Measurements from ENCODE around the gene SPNS2. TPM values are rescaled to one million over a fixed set of nuclear protein-coding genes. Genes with fewer than 3 reads are reported as not detected.

SPNS2 gene
- total RNA-seq, 2 experiments from 2014 or later, result 4.0 to 4.2 TPM

DNA sequence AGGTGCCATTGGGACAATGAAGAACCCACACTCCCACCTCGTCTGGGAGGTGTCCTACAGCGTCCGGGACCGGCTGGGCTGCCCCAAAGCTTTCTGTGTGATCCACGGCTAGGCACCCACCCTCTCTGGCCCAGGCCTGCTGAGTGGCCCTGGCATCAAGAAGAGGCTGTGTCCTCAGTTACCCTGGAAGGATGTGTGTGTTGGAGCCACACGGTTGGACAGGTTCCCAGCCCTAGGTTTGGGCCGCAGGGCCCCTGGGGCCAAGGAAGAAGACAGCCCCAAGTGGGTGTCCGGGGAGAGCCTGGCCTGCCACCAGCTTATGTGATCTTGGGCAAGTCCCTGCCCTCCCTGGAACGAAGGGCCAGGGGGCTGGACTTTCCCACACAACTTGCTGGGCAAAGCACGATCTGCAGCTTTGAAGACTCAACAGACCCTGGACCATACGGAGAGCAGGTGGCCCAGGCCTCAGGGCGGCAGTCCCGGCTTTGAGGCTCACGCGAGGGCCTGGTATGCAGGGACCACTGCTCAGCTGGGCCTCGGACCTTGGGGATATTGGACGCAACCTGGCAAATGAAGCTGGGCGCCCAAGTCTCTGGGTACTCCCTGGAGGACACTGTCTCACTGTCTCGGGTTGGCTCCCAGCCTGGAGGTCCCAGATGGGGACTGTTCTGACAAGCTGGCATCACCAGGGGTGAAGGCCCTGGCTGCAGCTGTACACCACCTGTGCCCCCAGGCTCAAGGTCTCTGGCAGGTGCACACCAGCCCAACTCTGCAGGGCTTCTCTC lies 39.0 kb downstream of the SPNS2 start:
- Mint-ChIP-seq H3K27me3 (ENCODE audit: low read depth) (no peaks in the 10 kb centered on the region), H3K9me3 (ENCODE audit: insufficient read depth) (no peaks in the 10 kb centered on the region), H3K4me1 (ENCODE audit: low read depth) (peaks cover 14% of the 10 kb centered on the region), H3K36me3 (ENCODE audit: low read depth) (peaks cover 13% of the 10 kb centered on the region), H3K4me3 (no peak overlapping the region), H3K27ac (no peak overlapping the region)
- POLR2A ChIA-PET, result no interaction called here
- CTCF ChIA-PET, result interaction anchor here (1.3 to 2.2 kb wide), 2 partner anchors 13 to 117 kb away, joined by 3 to 7 read pairs; no protein-coding TSS in a partner anchor
- ATAC-seq (no peak), DNase-seq (no peak)

DNA sequence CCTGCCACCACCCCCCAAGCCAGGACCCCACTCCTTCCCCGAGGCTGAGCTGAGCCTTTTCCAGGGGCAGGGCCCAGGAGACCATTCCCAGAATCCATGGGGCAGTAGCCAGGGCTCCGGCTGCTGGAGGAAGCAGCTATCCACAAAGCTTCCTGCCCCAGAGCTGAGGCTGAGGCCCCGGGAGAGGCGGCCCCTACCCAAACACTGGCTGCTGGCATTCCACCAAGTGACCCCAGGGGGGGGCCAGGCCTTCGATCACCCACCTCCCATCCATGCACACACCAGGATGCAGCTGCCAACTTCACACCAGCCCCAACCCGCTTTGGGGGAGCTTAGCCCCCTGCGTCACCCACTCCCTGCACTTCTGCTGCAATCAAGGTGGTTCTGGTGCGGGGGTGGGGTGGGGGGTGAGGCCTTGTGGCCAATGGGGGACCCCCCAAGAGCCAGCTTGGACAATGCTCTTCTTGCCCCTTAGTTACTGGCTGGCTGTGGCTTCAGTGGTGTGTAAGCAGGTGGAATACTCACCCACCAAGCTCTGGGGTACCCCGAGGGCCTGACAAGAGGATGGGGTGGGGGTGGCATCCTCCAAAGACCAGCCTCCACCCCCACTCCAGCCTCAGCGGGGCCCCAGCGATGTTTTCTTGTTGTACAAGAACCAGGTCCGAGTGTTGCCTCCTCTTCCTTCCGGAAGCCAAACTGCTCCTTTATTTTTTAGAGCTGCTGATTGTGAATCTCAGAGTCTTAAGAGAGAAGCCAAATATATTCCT lies 39.7 kb downstream of the SPNS2 start:
- ATAC-seq (no peak), DNase-seq (no peak)
- Mint-ChIP-seq H3K9me3 (ENCODE audit: insufficient read depth) (no peaks in the 10 kb centered on the region), H3K4me1 (ENCODE audit: low read depth) (peaks cover 11% of the 10 kb centered on the region), H3K27me3 (ENCODE audit: low read depth) (no peaks in the 10 kb centered on the region), H3K27ac (no peak overlapping the region), H3K4me3 (no peak overlapping the region), H3K36me3 (ENCODE audit: low read depth) (peaks cover 13% of the 10 kb centered on the region)
- ChIA-PET POLR2A (no interaction called here), CTCF (interaction anchor here (1.3 to 2.2 kb wide), 2 partner anchors 14 to 118 kb away, joined by 3 to 7 read pairs; no protein-coding TSS in a partner anchor)

DNA sequence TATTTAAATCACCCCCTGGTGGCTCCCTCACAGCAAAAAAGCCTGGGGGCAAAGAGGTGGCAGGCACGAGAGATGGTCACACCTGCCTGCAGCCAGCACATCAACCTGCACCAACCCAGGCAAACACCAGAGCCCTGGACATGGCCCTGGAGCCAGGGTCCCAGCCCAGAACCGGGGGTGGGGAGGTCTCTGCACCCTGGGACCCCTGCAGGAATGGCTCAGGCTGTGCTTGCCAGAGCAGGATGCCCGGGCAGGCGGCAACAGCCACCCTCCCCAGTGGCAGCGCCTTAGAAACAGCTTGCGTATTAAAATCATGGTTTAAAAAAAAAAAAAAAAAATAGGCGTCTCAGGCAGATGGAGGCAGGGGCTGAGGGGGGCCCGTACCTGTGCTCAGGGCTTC lies 40.3 kb downstream of the SPNS2 start:
- H3K36me3 Mint-ChIP-seq (ENCODE audit: low read depth), result peaks cover 16% of the 10 kb centered on the region
- H3K27ac Mint-ChIP-seq, result no peak overlapping the region
- no peak overlapping the region for H3K4me3 Mint-ChIP-seq
- no peaks in the 10 kb centered on the region for H3K9me3 Mint-ChIP-seq (ENCODE audit: insufficient read depth)
- H3K27me3 Mint-ChIP-seq (ENCODE audit: low read depth), result no peaks in the 10 kb centered on the region
- ATAC-seq, result no peak
- CTCF ChIA-PET, result interaction anchor here (1.3 to 2.2 kb wide), 2 partner anchors 14 to 118 kb away, joined by 3 to 7 read pairs; no protein-coding TSS in a partner anchor
- peaks cover 5% of the 10 kb centered on the region for H3K4me1 Mint-ChIP-seq (ENCODE audit: low read depth)
- POLR2A ChIA-PET, result no interaction called here
- DNase-seq, result no peak

DNA sequence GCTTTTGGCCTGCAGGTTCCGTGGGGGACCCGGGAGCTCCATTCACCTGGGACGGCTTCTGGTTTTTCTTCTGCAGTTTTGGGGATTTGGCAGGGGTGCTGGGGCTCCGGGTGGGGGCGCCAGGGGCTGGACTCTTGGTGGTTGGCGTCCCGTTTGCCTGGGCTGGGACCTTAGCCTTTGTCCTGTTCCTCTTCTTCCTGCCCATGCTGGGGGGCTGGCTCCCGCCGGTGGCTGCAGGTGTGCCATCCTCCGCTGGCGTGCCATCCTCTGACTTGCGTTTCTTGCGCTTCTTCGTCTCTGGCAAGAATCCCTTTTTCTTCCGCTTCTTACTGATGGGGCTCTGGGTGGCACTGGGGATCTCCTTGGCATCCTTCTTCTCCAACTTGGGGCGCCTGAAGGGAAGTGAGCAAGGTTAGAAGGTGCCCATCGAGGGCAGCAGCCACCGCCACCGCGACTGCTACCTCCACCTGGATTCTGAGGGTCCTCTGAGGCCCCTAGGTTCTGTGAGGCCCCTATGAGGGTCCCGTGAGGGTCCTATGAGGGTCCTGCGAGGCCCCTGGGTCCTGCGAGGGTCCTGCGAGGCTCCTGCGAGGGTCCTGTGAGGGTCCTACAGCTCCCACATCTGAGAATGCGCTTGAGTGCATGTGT lies 41.0 kb downstream of the SPNS2 start:
- POLR2A ChIA-PET, result no interaction called here
- Mint-ChIP-seq H3K27me3 (ENCODE audit: low read depth) (no peaks in the 10 kb centered on the region), H3K9me3 (ENCODE audit: insufficient read depth) (no peaks in the 10 kb centered on the region), H3K36me3 (ENCODE audit: low read depth) (peaks cover 18% of the 10 kb centered on the region), H3K4me3 (no peak overlapping the region), H3K4me1 (ENCODE audit: low read depth) (peaks cover 2% of the 10 kb centered on the region), H3K27ac (no peak overlapping the region)
- DNase-seq (no peak), ATAC-seq (no peak)
- CTCF ChIA-PET, result interaction anchor here (2.2 kb wide), 1 partner anchor 119 kb away, joined by 7 read pairs; no protein-coding TSS in a partner anchor

DNA sequence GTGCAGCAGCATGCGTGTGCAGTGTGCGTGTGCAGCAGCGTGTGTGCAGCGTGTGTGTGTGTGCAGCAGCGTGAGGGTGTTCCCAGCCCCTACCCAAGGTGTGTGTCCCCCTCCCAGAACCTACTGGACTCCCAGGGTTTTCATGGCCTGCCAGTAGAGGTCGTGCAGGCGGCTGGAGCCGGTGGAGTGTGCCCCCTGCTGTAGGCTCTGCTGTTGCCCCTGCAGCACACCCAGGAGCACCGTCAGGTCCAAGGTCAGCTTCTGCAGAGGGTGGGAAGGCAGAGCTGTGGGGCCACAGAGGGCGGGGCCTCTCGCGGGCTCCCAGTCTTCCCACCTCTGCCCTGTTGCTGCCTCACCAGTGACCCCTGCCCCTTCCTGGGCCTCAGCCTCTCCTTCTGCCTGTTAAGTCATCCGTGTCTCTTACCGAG lies 41.6 kb downstream of the SPNS2 start:
- H3K36me3 Mint-ChIP-seq (ENCODE audit: low read depth), result peaks cover 18% of the 10 kb centered on the region
- H3K27me3 Mint-ChIP-seq (ENCODE audit: low read depth), result no peaks in the 10 kb centered on the region
- H3K27ac Mint-ChIP-seq, result no peak overlapping the region
- DNase-seq (no peak), ATAC-seq (no peak)
- H3K4me3 Mint-ChIP-seq, result no peak overlapping the region
- no peaks in the 10 kb centered on the region for H3K9me3 Mint-ChIP-seq (ENCODE audit: insufficient read depth)
- POLR2A ChIA-PET, result no interaction called here
- peaks cover 2% of the 10 kb centered on the region for H3K4me1 Mint-ChIP-seq (ENCODE audit: low read depth)
- CTCF ChIA-PET, result interaction anchor here (1.1 to 2.2 kb wide), 2 partner anchors 119 kb away, joined by 3 to 7 read pairs; no protein-coding TSS in a partner anchor

DNA sequence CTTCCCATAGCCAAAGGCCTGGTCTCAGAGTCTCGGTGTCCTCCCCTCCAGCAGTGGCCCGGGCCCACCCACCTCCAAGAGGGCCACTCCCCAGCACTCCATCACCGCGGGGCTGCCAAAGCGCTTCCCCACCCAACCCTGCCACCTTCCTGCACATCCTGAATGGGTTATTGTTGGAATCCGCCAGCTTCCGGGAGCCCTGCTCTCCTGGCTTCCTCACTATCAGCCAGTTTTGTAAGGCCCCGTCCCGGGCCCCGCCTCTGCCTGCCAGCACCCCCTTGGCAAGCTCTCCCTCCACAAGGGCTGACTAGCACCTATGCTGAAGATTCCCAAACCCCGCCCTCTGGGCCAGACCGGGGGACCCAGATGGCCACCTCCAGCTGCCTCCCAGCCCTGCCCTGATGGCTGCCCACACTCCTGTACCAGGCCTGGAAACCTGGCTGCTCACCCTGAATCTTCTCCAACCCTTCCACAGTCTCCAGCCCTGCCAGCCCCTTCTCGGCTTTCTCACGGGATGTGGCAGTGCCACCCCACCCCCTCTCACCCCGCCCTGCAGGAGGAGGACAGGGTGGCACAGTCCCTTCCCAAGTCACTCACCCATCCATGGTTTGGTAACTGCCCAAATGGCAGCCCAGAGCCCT lies 42.1 kb downstream of the SPNS2 start:
- Mint-ChIP-seq H3K9me3 (ENCODE audit: insufficient read depth) (no peaks in the 10 kb centered on the region), H3K27ac (no peak overlapping the region), H3K4me3 (no peak overlapping the region), H3K4me1 (ENCODE audit: low read depth) (peaks cover 2% of the 10 kb centered on the region), H3K27me3 (ENCODE audit: low read depth) (no peaks in the 10 kb centered on the region), H3K36me3 (ENCODE audit: low read depth) (peaks cover 18% of the 10 kb centered on the region)
- ATAC-seq (no peak), DNase-seq (no peak)
- CTCF ChIA-PET, result interaction anchor here (1.1 kb wide), 1 partner anchor 120 kb away, joined by 3 read pairs; no protein-coding TSS in a partner anchor
- POLR2A ChIA-PET, result no interaction called here

DNA sequence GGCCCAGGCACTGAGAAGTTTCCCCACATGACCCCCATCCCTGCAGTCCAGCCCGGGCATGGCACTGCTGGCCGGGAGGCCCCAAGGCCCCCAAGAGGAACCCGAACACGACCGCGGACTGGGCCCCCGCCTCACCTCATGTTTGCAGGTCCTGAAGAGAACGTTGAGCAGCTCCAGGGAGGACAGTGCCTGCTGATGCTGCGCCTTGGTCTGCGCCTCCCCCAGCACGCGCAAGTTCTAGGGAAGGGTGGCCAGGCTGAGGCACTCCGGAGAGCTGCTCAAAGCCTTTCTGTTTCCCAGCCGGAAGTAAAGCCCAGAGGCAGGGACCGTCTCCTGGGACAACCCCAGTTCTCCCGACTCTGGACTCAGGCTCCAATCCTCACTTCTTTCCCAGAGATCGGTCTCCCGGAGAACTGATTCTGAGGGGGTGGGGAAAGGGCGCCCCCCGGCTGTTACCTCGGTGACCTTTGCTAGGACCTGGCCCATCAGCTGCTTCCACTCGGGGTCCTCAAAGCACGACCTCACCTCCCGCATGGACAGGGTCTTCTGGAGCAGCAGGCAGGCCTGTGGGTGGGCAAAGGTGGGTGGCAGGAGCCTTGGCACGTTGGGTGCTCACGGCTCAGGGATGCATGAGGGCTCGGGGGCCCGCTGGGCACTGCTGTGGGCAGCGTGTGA lies 42.8 kb downstream of the SPNS2 start:
- Mint-ChIP-seq H3K4me1 (ENCODE audit: low read depth) (peaks cover 2% of the 10 kb centered on the region), H3K9me3 (ENCODE audit: insufficient read depth) (no peaks in the 10 kb centered on the region), H3K36me3 (ENCODE audit: low read depth) (peaks cover 18% of the 10 kb centered on the region), H3K27ac (no peak overlapping the region), H3K27me3 (ENCODE audit: low read depth) (no peaks in the 10 kb centered on the region), H3K4me3 (no peak overlapping the region)
- ATAC-seq (no peak), DNase-seq (no peak)
- ChIA-PET CTCF (interaction anchor here (1.1 kb wide), 1 partner anchor 121 kb away, joined by 3 read pairs; no protein-coding TSS in a partner anchor), POLR2A (no interaction called here)

DNA sequence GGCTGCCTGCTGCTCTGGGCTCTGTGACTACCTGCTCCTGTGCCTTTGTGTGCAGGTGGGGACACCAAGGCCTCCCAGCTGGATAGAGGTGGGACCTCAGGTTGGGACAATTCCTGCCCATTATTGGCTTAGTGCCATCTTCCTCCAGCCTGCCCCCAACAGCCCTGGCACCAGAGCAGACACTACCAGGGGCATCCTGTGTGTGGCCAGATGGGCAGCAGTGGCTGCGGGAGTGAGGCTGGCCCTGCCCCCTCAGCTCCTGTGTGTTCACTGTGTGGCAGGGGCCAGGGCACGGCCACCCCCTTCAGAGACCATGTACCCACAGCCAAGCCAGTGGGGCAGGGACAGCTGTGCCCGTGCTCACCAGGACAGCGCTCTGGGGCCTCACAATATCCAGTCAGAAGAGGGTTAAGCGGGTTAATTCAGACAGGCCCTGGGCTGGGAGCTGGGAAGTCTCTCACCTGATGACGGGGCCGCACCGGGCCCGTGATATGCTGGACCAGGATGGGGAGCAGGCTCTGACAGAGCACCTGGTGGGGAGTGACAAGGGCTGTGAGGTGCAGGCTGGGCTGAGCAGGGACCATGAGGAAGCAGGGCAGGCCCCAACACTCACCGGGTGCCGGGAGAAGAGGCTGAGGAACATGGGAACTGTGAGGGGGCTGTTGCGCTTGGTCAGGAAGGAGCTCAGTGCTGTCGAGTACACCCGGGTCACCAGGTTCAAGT lies 43.5 kb downstream of the SPNS2 start:
- peaks cover under 1% of the 10 kb centered on the region for H3K4me1 Mint-ChIP-seq (ENCODE audit: low read depth)
- H3K9me3 Mint-ChIP-seq (ENCODE audit: insufficient read depth), result no peaks in the 10 kb centered on the region
- H3K36me3 Mint-ChIP-seq (ENCODE audit: low read depth), result peaks cover 23% of the 10 kb centered on the region
- no peak for DNase-seq
- ChIA-PET CTCF (no interaction called here), POLR2A (no interaction called here)
- H3K4me3 Mint-ChIP-seq, result no peak overlapping the region
- H3K27ac Mint-ChIP-seq, result no peak overlapping the region
- no peaks in the 10 kb centered on the region for H3K27me3 Mint-ChIP-seq (ENCODE audit: low read depth)
- ATAC-seq, result no peak

DNA sequence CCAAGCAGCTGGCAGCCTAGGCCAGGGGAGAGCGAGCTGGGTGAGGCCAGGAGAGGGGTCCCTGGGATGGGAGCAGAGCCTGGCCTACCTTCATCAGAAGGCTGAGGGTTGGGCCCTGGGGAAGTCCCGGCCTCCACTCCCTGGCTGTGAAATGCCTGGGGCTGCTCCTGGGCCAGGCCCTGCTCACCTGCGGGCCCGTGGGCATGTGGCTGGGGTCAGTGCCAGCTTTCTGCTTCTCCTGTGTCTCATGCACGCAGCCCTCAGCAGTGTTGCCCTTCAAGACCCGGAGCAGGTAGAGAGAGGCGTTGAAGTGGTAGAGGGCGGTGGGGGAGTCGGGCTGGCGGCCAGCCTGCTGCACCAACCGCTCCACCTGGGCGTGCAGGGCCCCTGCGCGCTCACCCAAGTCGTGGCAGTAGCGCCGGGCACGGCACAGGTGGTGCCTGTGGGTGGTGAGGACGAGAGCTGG lies 44.1 kb downstream of the SPNS2 start:
- Mint-ChIP-seq H3K27ac (no peak overlapping the region), H3K4me1 (ENCODE audit: low read depth) (no peaks in the 10 kb centered on the region), H3K9me3 (ENCODE audit: insufficient read depth) (no peaks in the 10 kb centered on the region), H3K4me3 (no peak overlapping the region), H3K27me3 (ENCODE audit: low read depth) (no peaks in the 10 kb centered on the region), H3K36me3 (ENCODE audit: low read depth) (peaks cover 25% of the 10 kb centered on the region)
- ChIA-PET CTCF (no interaction called here), POLR2A (no interaction called here)
- DNase-seq (no peak), ATAC-seq (no peak)

DNA sequence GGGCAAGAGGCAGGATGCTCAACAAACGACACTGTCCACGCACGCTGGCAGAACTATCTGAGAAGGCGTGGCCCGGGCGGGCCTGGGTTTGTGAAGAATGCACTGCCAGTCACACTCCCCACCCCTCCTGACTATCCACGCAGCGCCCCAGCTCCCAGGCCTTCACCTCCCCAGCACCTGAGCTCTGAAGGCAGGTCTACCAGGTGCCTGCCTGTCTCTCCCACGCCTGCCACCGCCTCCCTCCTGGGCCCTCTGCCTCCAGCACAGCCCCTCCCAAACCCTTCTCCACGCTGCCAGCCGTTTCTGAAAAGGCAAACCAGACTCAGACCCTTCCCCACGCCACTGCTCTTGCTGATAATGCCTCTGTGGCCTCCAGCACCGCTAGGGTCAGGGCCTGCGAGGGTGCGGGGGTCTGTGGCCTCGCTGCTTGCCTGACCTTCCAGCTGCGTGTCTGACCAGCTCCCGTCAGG lies 44.9 kb downstream of the SPNS2 start:
- Mint-ChIP-seq H3K36me3 (ENCODE audit: low read depth) (peaks cover 27% of the 10 kb centered on the region), H3K4me1 (ENCODE audit: low read depth) (no peaks in the 10 kb centered on the region)
- no peak for ATAC-seq

More for the DNA sequence above, 44.9 kb downstream of the SPNS2 start:
- no peak overlapping the region for H3K4me3 Mint-ChIP-seq
- no peaks in the 10 kb centered on the region for H3K9me3 Mint-ChIP-seq (ENCODE audit: insufficient read depth)
- no peak for DNase-seq
- no peak overlapping the region for H3K27ac Mint-ChIP-seq
- POLR2A ChIA-PET, result no interaction called here
- CTCF ChIA-PET, result no interaction called here
- H3K27me3 Mint-ChIP-seq (ENCODE audit: low read depth), result no peaks in the 10 kb centered on the region
